ENCODE measurements around the gene PPP2R2D. TPM values are rescaled to one million over a fixed set of nuclear protein-coding genes. Genes with fewer than 3 reads are reported as not detected.
"Not testable (repeated sequence)": the region's sequence is repeated elsewhere in the genome, so short reads cannot be mapped to it uniquely, and the experiment has no call there.

PPP2R2D gene
- total RNA-seq, 4 donors from 2014 or later = 39.2 to 79.0 (median 52.9) TPM

DNA sequence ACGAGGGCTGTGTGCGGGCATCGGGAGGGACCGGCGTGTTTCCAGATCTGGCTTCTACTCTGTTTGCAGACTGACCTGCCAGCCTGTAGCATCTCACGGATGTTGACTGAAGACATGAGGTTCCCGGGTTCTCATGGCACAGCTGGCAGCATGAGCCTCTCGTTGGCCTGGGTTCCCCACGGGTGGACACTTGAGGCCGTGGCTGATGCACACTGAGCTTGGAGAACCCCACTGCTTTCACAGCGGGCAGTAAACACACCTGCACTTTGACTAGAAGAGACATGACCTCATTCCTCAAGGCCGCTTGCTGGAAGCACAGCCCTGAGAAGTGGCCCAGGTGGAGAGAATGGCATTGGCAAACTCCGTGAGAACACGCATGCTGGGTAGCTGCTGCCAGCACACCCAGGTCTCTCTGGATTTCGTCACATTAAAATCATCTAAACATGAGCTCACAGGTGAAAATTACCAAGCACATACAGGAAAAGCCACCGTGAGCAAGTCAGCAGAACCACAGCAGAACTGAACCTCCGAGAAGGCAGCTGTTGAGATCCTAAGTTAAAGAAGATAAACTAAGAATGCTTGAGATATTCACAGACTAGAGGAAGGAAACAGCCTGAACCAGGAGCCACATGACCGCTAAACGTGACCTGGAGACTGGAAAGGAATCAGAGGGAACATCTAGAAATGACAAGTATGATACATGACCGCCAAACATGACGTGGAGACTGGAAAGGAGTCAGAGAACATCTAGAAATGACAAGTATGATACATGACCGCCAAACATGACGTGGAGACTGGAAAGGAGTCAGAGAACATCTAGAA is 48.4 kb downstream of the PPP2R2D start:
- peaks cover 0 to 47% (median 21%) of the 10 kb centered on the region in 4 donors for H3K36me3 ChIP-seq
- H3K9me3 ChIP-seq = no peaks in the 10 kb centered on the region
- no peak overlapping the region for H3K4me3 ChIP-seq
- no peak overlapping the region for H3K27ac ChIP-seq
- no peaks in the 10 kb centered on the region for H3K4me1 ChIP-seq
- 93 to 95% methylated on average over 7 to 23 of the region's 23 CpGs for WGBS, 2 donors (ENCODE audit: low coverage in 1 of 2)
- in situ Hi-C loops (cut with MboI; ENCODE audit: low pct_ligation_motif_present in 1 of 4, low pct_unique_long_range_greater_than_20kb in 1 of 4, low sequenced_read_pairs in 3 of 4) = no loop called here
- H3K27me3 ChIP-seq = no peaks in the 10 kb centered on the region
- DNase-seq = no peak
- intact Hi-C loops (cut with DNase I; ENCODE audit: low total_unique reads) = no loop called here
- TF ChIP-seq, protein P1, sequence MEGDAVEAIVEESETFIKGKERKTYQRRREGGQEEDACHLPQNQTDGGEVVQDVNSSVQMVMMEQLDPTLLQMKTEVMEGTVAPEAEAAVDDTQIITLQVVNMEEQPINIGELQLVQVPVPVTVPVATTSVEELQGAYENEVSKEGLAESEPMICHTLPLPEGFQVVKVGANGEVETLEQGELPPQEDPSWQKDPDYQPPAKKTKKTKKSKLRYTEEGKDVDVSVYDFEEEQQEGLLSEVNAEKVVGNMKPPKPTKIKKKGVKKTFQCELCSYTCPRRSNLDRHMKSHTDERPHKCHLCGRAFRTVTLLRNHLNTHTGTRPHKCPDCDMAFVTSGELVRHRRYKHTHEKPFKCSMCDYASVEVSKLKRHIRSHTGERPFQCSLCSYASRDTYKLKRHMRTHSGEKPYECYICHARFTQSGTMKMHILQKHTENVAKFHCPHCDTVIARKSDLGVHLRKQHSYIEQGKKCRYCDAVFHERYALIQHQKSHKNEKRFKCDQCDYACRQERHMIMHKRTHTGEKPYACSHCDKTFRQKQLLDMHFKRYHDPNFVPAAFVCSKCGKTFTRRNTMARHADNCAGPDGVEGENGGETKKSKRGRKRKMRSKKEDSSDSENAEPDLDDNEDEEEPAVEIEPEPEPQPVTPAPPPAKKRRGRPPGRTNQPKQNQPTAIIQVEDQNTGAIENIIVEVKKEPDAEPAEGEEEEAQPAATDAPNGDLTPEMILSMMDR (IDR thresholded peaks at IDR 0.05) = no peak
- TF ChIP-seq EP300 (IDR thresholded peaks at IDR 0.05; ENCODE audit: low read depth) (no peak), POLR2AphosphoS5 (IDR thresholded peaks at IDR 0.05) (no peak), POLR2A (IDR thresholded peaks at IDR 0.05) (no peak)

GRCh38 chr10:131949908-131950307 is 49.1 kb downstream of the PPP2R2D start:
- H3K36me3 ChIP-seq = peaks cover 0 to 47% (median 24%) of the 10 kb centered on the region in 4 donors
- 83 to 88% methylated on average over 5 of the region's 7 CpGs for WGBS, 2 donors (ENCODE audit: low coverage in 1 of 2)
- H3K27ac ChIP-seq; H3K4me1 ChIP-seq; H3K9me3 ChIP-seq; intact Hi-C loops (cut with DNase I; ENCODE audit: low total_unique reads); DNase-seq; H3K27me3 ChIP-seq; H3K4me3 ChIP-seq; in situ Hi-C loops (cut with MboI; ENCODE audit: low pct_ligation_motif_present in 1 of 4, low pct_unique_long_range_greater_than_20kb in 1 of 4, low sequenced_read_pairs in 3 of 4): not testable (repeated sequence)

GRCh38 chr10:131954356-131954965 is 53.7 kb downstream of the PPP2R2D start:
- H3K4me1 ChIP-seq = no peaks in the 10 kb centered on the region
- in situ Hi-C loops (cut with MboI; ENCODE audit: low pct_ligation_motif_present in 1 of 4, low pct_unique_long_range_greater_than_20kb in 1 of 4, low sequenced_read_pairs in 3 of 4) = no loop called here
- H3K27me3 ChIP-seq = no peaks in the 10 kb centered on the region
- H3K4me3 ChIP-seq = no peak overlapping the region
- no peak overlapping the region for H3K27ac ChIP-seq
- no peak for TF ChIP-seq POLR2AphosphoS5 (IDR thresholded peaks at IDR 0.05)
- no peak for TF ChIP-seq EP300 (IDR thresholded peaks at IDR 0.05; ENCODE audit: low read depth)
- TF ChIP-seq POLR2A (IDR thresholded peaks at IDR 0.05) = no peak
- TF ChIP-seq, protein P1 (IDR thresholded peaks at IDR 0.05) = no peak
- H3K36me3 ChIP-seq = peaks cover 0 to 45% (median 12%) of the 10 kb centered on the region in 4 donors
- intact Hi-C loops (cut with DNase I; ENCODE audit: low total_unique reads) = no loop called here
- WGBS, 2 donors (ENCODE audit: low coverage in 1 of 2) = 82 to 93% methylated on average over 3 to 21 of the region's 21 CpGs
- H3K9me3 ChIP-seq = no peaks in the 10 kb centered on the region
- no peak for DNase-seq

GRCh38 chr10:131955591-131956340 is 55.0 kb downstream of the PPP2R2D start:
- in situ Hi-C loops (cut with MboI; ENCODE audit: low pct_ligation_motif_present in 1 of 4, low pct_unique_long_range_greater_than_20kb in 1 of 4, low sequenced_read_pairs in 3 of 4) = no loop called here
- intact Hi-C loops (cut with DNase I; ENCODE audit: low total_unique reads) = no loop called here
- no peak for DNase-seq
- no peak overlapping the region for H3K27ac ChIP-seq
- no peaks in the 10 kb centered on the region for H3K9me3 ChIP-seq
- 96 to 97% methylated on average over 23 to 38 of the region's 38 CpGs for WGBS, 2 donors (ENCODE audit: low coverage in 1 of 2)
- no peak for TF ChIP-seq POLR2AphosphoS5 (IDR thresholded peaks at IDR 0.05)
- no peak for TF ChIP-seq POLR2A (IDR thresholded peaks at IDR 0.05)
- TF ChIP-seq, protein P1 (IDR thresholded peaks at IDR 0.05) = no peak
- no peak for TF ChIP-seq EP300 (IDR thresholded peaks at IDR 0.05; ENCODE audit: low read depth)
- peaks cover 0 to 36% (median 10%) of the 10 kb centered on the region in 4 donors for H3K36me3 ChIP-seq
- H3K4me3 ChIP-seq = no peak overlapping the region
- no peaks in the 10 kb centered on the region for H3K4me1 ChIP-seq
- no peaks in the 10 kb centered on the region for H3K27me3 ChIP-seq

All from transverse colon (tissue), 4 donors.